HG02571 (cell line): ENCODE measurements around the gene PTPRN2.

Experiments used
- ATAC-seq: cut with Tn5 transposase; IDR thresholded peaks from one replicate; pipeline ENCODE4 v1.9.1; 2021; ENCODE audit warnings: mild to moderate bottlenecking, moderate library complexity; ENCODE audit not compliant: unreplicated experiment

Gene PTPRN2

DNA sequence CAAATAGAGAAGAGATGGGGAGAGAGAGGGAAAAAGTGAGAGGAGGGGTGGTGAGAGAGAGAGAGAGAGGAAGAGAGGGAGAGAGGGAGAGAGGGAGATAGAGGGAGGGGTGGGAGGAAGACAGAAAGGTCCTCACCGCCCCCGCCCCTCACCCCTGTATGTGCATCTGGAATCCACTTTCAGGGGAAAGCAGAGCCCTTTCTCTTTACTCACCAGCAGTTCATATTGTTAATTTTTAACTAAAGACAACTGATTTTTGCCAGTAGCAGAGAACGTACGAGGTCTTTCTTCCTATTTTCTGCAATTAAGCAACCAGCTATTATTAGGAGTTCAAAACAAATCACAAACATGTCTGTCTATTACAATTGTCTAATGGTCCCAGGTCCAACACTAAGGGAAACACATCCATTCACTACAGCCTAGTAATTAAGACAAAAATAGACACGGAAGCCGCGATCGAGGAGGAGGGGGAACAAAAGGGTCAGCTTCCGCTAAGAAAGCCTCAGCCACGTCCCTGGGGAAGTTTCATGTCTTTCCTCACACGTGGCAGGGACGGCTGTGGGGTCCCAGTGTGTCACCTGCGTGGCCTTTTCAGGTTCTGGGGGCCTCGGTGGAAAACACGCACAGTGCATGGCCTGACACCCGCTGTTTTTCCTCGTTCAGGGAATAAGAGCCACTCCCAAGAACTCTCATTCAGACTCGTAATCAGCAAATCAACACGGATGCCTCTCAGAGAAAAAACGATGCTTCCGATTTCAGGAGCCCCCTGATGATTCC lies 572.0 kb downstream of the PTPRN2 start:
- no peak for ATAC-seq

GRCh38 chr7:158014976-158015375 lies 572.6 kb downstream of the PTPRN2 start:
- no peak for ATAC-seq

DNA sequence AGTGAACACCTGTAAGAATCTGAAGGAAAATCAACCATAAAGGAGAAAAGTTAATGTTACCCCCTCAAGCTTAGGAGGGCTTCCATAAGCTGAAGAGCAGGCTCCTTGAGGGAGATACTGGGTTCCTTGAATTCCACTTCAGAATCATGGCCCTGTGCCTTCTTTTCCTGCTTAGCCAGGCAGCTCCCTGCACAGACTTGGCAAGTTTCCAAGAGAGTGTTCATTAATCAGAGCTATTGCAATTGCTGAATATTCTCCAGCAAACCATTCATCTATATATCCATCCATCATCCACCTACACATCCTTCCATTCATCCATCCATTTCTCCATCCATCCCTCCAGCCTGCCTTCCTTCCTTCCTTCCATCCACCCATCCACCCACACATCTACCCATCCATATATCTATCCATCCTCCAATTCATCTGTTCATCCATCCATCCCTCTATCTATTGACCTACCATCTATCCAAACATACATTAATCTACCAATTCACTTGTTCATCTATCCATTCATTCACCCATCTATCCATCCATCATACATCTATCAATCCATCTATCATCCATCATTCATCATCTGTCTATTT lies 574.4 kb downstream of the PTPRN2 start:
- ATAC-seq: no peak

- ATAC-seq: no peak
Observed at GRCh38 chr7:158011941-158012340, 575.7 kb downstream of the PTPRN2 start.

DNA sequence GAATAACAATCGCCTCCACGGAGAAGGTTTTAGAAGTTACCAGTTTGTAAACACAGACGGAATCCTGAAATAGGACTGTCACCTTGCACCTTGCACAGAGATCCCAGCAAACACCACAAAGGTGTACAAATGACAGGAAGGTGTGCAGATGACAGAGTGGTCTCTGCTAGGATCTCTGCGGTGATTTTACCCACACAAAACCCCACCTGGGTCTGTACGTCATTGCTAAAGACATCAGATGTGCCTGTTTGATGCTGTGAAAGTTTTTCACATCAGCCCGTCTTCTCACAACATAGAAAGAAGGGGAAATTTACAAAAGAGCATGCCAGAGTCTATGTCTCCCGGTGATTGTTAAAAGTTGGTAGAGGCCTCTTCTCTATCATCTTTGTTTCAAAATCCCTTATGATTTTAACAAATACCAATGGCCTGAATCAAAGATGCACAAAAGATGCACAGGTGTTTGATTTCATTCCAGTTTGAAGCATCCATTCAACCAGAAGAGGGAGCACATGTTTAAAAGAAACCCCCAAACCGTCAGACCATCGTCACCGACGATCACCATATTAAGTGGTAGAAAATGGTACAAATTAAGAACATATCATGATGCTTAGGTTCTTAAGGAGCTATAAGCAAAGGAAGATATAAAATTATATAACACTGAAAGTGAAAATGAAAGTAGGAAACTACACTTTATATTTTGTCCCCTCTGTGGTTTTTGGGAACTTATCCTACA lies 576.5 kb downstream of the PTPRN2 start:
- ATAC-seq: no peak

DNA sequence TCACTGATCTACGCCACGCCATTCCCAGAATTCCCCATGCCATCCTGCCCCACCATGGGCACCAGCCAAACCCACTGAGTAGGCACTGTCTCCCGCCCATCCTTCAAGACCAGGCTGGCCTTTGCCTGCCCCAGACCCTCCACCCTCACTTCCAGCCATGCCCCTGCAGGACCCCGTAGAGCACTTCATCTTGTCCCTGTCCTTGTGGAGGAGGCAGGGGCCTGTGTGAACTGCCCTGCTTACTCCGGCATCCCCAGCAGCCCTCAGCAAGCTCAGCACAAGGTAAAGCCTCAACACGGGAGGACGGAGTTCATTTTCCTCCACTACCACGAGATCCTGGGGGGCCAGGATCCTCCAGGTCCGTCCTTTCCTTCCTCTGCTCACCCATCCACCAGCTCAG lies 577.7 kb downstream of the PTPRN2 start:
- no peak for ATAC-seq

GRCh38 chr7:158008267-158008666 lies 579.4 kb downstream of the PTPRN2 start:
- ATAC-seq: no peak

DNA sequence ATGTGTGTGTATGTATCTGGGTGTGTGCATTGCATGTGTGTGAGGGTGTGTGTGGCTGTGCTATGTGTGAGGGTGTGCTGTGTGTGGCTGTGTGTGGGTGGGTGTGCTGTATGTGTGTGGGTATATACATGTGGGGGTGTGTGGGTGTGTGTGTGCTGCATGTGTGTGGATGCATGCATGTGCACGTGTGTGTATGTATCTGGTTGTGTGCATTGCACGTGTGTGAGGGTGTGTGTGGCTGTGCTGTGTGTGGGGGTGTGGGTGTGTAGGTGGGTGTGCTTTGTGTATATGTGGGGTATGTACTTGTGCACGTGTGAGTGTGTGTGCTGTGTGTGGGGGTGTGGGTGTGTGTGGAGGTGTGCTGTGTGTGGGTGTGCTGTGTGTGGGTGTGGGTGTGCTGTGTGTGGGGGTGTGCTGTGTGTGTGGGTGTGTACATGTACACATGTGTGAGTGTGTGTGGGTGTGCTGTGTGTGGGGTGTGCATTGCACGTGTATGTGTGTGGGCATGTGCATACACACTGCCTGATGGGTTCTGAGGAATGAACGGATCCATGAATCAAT lies 579.8 kb downstream of the PTPRN2 start:
- no peak for ATAC-seq

DNA sequence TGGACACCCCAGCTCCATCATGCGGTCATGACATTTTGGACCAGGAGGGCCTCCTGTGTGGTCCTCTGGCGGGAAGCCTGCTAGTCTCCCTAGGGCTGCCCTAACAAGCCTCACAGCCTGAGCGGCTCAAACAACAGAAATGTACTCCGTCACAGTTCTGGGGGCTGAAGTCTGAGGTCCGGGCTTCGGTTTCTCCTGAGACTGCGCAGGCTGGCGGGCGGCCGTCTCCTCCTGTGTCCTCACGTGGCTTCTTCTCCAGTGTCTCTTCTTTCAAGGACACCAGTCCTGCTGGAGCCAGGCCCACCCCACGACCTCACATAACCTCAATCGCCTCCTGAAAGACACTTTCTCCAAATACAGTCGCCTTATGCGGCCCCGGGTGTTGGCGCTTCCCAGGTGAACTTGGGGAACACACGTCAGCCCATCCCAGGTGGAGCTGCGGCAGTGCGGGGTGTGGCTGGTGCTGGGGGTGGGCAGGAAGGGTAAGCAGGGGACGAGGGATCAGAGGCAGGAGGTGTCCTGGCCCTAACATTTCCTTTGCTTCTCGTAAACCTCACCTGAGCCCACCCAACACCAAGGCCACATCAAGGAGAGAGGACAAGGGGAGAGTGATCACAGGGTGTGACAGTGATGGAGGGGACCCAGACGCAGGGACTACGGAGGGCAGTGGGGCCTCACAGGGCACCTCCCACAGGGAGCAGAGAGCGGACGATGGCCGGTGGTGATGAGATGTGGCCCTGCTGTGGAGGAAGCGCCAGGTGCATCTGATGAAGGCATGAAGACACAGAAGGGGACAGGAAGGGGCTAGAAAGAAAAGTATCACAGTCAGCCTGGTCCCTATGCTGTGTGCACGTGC lies 580.6 kb downstream of the PTPRN2 start:
- no peak for ATAC-seq

DNA sequence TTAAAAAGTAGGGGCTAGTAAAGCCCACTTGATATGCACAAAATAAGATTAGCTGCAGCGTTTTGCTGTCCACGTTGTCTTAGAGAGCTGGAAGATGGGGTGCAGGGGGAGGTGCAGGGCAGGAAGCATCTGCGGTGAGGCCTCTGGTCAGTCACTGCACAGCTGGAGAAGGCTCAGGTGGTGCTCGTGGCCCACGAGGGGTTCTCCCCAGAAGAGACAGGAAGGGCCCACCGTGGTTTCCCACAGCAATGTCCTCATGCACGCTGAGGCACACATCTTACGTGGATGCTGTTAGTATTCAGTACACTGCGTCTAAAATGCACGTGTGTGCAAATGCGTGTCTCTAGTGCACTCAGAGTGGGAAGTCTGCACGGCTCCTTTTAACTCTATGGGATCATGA lies 582.1 kb downstream of the PTPRN2 start:
- ATAC-seq: no peak

- ATAC-seq: no peak
Observed at GRCh38 chr7:158004123-158004490, 583.5 kb downstream of the PTPRN2 start.

DNA sequence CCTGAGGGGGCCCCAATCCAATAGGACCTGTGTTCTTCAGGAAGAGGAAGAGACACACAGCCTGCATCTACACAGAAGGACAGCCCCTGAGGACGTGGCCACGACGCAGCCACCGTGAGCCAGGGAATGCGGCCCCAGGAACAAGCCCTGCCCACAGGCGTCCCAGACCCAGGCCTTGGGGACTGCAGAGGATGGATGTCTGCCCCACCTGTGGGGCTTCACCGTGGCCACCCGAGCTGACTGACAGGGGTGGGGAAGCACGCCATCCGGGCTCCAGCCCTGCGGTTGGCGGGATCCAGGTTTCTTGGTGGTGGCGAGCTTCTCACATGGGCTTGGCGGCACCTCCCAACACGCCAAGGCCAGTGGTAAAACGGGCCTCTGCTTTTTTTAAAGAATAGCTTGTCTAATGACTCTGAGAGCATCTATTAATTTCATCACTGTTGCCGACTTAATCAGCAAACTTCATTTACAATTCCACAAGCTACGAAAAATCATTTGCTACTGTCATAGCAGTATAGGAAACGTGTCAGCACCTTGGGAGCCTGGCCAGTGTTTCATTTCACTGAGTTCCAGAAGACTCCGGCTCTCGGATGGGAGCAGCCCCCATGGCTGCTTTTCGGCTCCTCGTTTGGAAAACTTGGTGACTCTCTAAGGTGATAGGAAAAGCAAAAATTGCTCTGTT lies 584.0 kb downstream of the PTPRN2 start:
- ATAC-seq: no peak

- ATAC-seq: no peak
Observed at GRCh38 chr7:158002486-158003080, 585.0 kb downstream of the PTPRN2 start.

DNA sequence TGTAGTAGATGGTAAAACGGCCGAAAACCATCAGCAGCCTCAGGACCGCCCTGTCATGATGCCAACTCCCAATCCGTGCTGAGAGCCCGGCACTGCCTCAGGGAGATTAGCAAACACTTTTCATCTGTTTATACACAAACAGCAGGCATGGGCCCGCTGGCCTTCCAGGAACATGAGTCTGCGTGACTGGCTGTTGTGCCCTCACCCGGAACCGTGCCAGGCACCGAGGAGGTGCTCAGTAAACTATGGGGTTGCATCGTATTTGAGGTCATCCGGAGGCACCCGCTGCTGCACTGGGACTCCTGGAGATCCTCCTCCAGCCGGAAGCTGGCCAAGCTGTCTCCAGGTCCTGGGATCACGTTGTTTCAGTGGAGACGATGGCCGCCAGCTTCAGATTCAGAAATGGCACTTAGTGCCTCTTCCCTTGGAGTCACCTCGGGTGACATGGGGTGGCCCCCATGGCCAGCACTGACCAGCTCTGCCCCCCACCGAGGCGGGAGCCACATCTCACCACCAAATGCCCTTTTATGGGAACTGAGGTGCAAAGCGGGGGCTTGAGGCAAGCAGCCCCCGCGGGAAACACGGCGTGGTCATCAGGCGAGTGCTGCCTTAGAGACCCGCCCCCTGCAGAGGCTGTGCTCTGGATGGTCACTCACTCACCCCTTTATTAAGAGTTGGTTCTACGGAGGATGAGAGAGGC lies 585.9 kb downstream of the PTPRN2 start:
- ATAC-seq: no peak

- ATAC-seq: no peak
Observed at GRCh38 chr7:158001003-158001402, 586.6 kb downstream of the PTPRN2 start.

GRCh38 chr7:158000160-158000559 lies 587.5 kb downstream of the PTPRN2 start:
- no peak for ATAC-seq

- ATAC-seq: no peak
Observed at GRCh38 chr7:157998884-157999552, 588.6 kb downstream of the PTPRN2 start.

DNA sequence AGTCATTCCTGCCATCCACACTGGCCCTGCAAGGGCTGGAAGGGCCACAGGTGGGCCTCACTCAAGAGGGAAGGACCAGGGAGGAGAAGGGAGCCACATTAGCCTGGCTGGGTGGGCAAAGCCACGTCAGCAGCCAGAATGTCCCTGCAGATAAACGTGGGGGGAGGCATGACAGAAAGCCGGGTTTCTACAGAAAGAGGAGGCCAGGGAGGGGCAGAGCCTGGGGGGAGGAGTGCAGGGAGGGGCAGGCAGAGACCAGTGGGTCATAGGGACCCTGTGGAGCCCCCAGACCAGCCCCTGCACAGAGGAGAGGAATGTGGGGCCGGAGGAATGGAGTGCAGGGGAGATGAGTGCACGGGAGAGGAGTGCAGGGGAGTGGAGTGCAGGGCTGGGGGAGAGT lies 590.2 kb downstream of the PTPRN2 start:
- no peak for ATAC-seq

GRCh38 chr7:157997080-157997440 lies 590.6 kb downstream of the PTPRN2 start:
- ATAC-seq: no peak
